WTC11 (cell line): ENCODE data around the gene SF3B4. TPM values are rescaled to one million over a fixed set of nuclear protein-coding genes. Genes with fewer than 3 reads are reported as not detected.

ENCODE experiments used
- ATAC-seq: fragments of 200-7000 bp; cut with Tn5 transposase; 2 replicates; pipeline ENCODE4 v1.10.0; 2021; ENCODE audit warnings: mild to moderate bottlenecking, moderate library complexity
- CTCF ChIA-PET: fragments of 300-600 bp; sonication (Branson Sonifier 250); formaldehyde crosslinking; loops from one replicate; lab custom pipeline; 2021; ENCODE audit warnings: antibody characterized with exemption; lab: Charles Lee
- POLR2A ChIA-PET: fragments of 350-600 bp; sonication (Branson Sonifier 250); formaldehyde crosslinking; loops from one replicate; lab custom pipeline; 2021; ENCODE audit warnings: antibody characterized with exemption; lab: Charles Lee
- DNase-seq: peaks from one replicate; pipeline ENCODE4 v3.0.0; 2021; ENCODE audit warnings: low spot score
- H3K27ac Mint-ChIP-seq: 2 replicates; pipeline ENCODE4 v1.8.0; 2021; ENCODE audit warnings: mixed read lengths
- H3K27me3 Mint-ChIP-seq: 2 replicates; pipeline ENCODE4 v1.8.0; 2021; ENCODE audit warnings: low read depth, mild to moderate bottlenecking, moderate library complexity, mixed read lengths
- H3K36me3 Mint-ChIP-seq: 2 replicates; pipeline ENCODE4 v1.8.0; 2021; ENCODE audit warnings: mixed read lengths
- H3K4me1 Mint-ChIP-seq: 2 replicates; pipeline ENCODE4 v1.8.0; 2022; ENCODE audit warnings: mixed read lengths
- H3K4me3 Mint-ChIP-seq: 2 replicates; pipeline ENCODE4 v1.8.0; 2021; ENCODE audit warnings: mild to moderate bottlenecking, moderate library complexity, mixed read lengths
- H3K9me3 Mint-ChIP-seq: 2 replicates; pipeline ENCODE4 v1.8.0; 2021; ENCODE audit warnings: mixed read lengths
- AFF4 ChIP-seq: sonication (generic); formaldehyde crosslinking; IDR thresholded peaks from 2 replicates; pipeline ENCODE4 v1.8.1; 2023; ENCODE audit warnings: mild to moderate bottlenecking, missing genetic modification reagents, borderline replicate concordance
- AR ChIP-seq: fragments of 250-450 bp; sonication (Bioruptor Pico); IDR thresholded peaks from 2 replicates; pipeline ENCODE4 v1.9.0; 2021; ENCODE audit warnings: mild to moderate bottlenecking
- ATF1 ChIP-seq: sonication (generic); formaldehyde crosslinking; IDR thresholded peaks from 2 replicates; pipeline ENCODE4 v1.8.1; 2023; ENCODE audit warnings: mild to moderate bottlenecking, moderate library complexity, missing genetic modification reagents
- ATF2 ChIP-seq: sonication (generic); formaldehyde crosslinking; IDR thresholded peaks from 2 replicates; pipeline ENCODE4 v1.8.1; 2022; ENCODE audit warnings: low read depth, missing genetic modification reagents, borderline replicate concordance
- ATF6 ChIP-seq: sonication (generic); formaldehyde crosslinking; IDR thresholded peaks from 2 replicates; pipeline ENCODE4 v1.8.1; 2023; ENCODE audit warnings: mild to moderate bottlenecking, missing genetic modification reagents
- CREM ChIP-seq: sonication (generic); formaldehyde crosslinking; IDR thresholded peaks from 2 replicates; pipeline ENCODE4 v1.8.1; 2022; ENCODE audit warnings: mild to moderate bottlenecking, missing genetic modification reagents, moderate library complexity
- E2F4 ChIP-seq: sonication (generic); formaldehyde crosslinking; IDR thresholded peaks from 2 replicates; pipeline ENCODE4 v1.8.1; 2022; ENCODE audit warnings: low read depth, mild to moderate bottlenecking, moderate library complexity, missing genetic modification reagents, borderline replicate concordance
- FOXK1 ChIP-seq: sonication (generic); formaldehyde crosslinking; IDR thresholded peaks from 2 replicates; pipeline ENCODE4 v1.8.0; 2022; ENCODE audit warnings: mild to moderate bottlenecking, moderate library complexity, missing genetic modification reagents
- GTF2I ChIP-seq: fragments of 250-450 bp; sonication (Bioruptor Pico); conservative IDR thresholded peaks from 2 replicates; pipeline ENCODE4 v1.4.0; 2021; ENCODE audit warnings: mild to moderate bottlenecking
- KAT7 ChIP-seq: sonication (generic); formaldehyde crosslinking; IDR thresholded peaks from 2 replicates; pipeline ENCODE4 v1.8.1; 2023; ENCODE audit warnings: missing genetic modification reagents, mild to moderate bottlenecking, borderline replicate concordance
- MYBL2 ChIP-seq: sonication (generic); formaldehyde crosslinking; IDR thresholded peaks from 2 replicates; pipeline ENCODE4 v1.8.1; 2023; ENCODE audit warnings: mild to moderate bottlenecking, moderate library complexity, missing genetic modification reagents
- SP1 ChIP-seq: sonication (generic); formaldehyde crosslinking; conservative IDR thresholded peaks from 2 replicates; pipeline ENCODE4 v1.8.1; 2022; ENCODE audit warnings: missing genetic modification reagents
- TEAD1 ChIP-seq: sonication (generic); formaldehyde crosslinking; IDR thresholded peaks from 2 replicates; pipeline ENCODE4 v1.8.0; 2022; ENCODE audit warnings: mild to moderate bottlenecking, missing genetic modification reagents
- TEAD4 ChIP-seq: sonication (generic); formaldehyde crosslinking; IDR thresholded peaks from 2 replicates; pipeline ENCODE4 v1.8.0; 2022; ENCODE audit warnings: mild to moderate bottlenecking, missing genetic modification reagents
- ZBTB21 ChIP-seq: sonication (generic); formaldehyde crosslinking; IDR thresholded peaks from 2 replicates; pipeline ENCODE4 v1.8.1; 2023; ENCODE audit warnings: mild to moderate bottlenecking, missing genetic modification reagents, borderline replicate concordance
- ZBTB43 ChIP-seq: sonication (generic); formaldehyde crosslinking; IDR thresholded peaks from 2 replicates; pipeline ENCODE4 v1.8.1; 2023; ENCODE audit warnings: mild to moderate bottlenecking, missing genetic modification reagents
- ZNF281 ChIP-seq: sonication (generic); formaldehyde crosslinking; IDR thresholded peaks from 2 replicates; pipeline ENCODE4 v1.8.0; 2023; ENCODE audit warnings: mild to moderate bottlenecking, missing genetic modification reagents
- ZSCAN18 ChIP-seq: fragments of 250-450 bp; sonication (Bioruptor Pico); IDR thresholded peaks from 2 replicates; pipeline ENCODE4 v2.1.2; 2022; ENCODE audit warnings: mild to moderate bottlenecking, moderate library complexity
- total RNA-seq: library from RNA; stranded (reverse); gene quantifications from 3 replicates; pipeline ENCODE4 v1.2.3, GENCODE V29; 2021

SF3B4 gene
- total RNA-seq, 1 experiment from 2014 or later = 90.1 TPM

- TF ChIP-seq ATF2 (CRISPR knock-in tag) (no peak), E2F4 (no peak), GTF2I (CRISPR knock-in tag) (no peak), ATF1 (CRISPR knock-in tag) (no peak), CREM (no peak), ZBTB21 (no peak), FOXK1 (CRISPR knock-in tag) (no peak), ATF6 (no peak), TEAD4 (CRISPR knock-in tag) (no peak), KAT7 (CRISPR knock-in tag) (no peak), AFF4 (CRISPR knock-in tag) (no peak)
Measured at GRCh38 chr1:149888999-149889289, 38.7 kb downstream of the SF3B4 start (continued).

- ChIA-PET CTCF (interaction anchor here (0.6 to 3.0 kb wide), 10 partner anchors 11 to 299 kb away, joined by 3 to 25 read pairs (median 4); partner anchors contain the start of gene BOLA1), POLR2A (interaction anchor here (0.6 to 6.1 kb wide), 26 partner anchors 11 to 1311 kb away, joined by 3 to 51 read pairs (median 7); partner anchors contain the start of genes BOLA1, CIART, OTUD7B and RPRD2)
- H3K27ac Mint-ChIP-seq = no peak overlapping the region
- H3K4me3 Mint-ChIP-seq = no peak overlapping the region
- H3K4me1 Mint-ChIP-seq = peaks cover 4% of the 10 kb centered on the region
- DNase-seq (peak; percentile 84), ATAC-seq (peak; percentile 31)
- no peaks in the 10 kb centered on the region for H3K36me3 Mint-ChIP-seq
- H3K9me3 Mint-ChIP-seq = no peaks in the 10 kb centered on the region
- no peaks in the 10 kb centered on the region for H3K27me3 Mint-ChIP-seq
- TF ChIP-seq TEAD1 (CRISPR knock-in tag) (peak; percentile 55), SP1 (CRISPR knock-in tag) (0 out of 2 replicates have a peak, but pooled peaks have one; percentile 5), ZNF281 (CRISPR knock-in tag) (0 out of 2 replicates have a peak, but pooled peaks have one; percentile 29), AR (CRISPR knock-in tag) (peak; percentile 77; the same call in 1 of the 2 replicates), MYBL2 (CRISPR knock-in tag) (0 out of 2 replicates have a peak, but pooled peaks have one; percentile 22), TEAD4 (CRISPR knock-in tag) (0 out of 2 replicates have a peak, but pooled peaks have one; percentile 30), ZBTB43 (peak; percentile 31; the same call in 1 of the 2 replicates), ZSCAN18 (CRISPR knock-in tag) (no peak)
Measured at GRCh38 chr1:149888247-149888998, 39.2 kb downstream of the SF3B4 start.
